C4-2B (cell line): Measurements from ENCODE around the gene DKC1.

Source experiments
- CTCF ChIP-seq: fragments of 450-650 bp; conservative IDR thresholded peaks from 2 replicates; pipeline ENCODE4 v1.5.1; 2017; ENCODE audit warnings: mild to moderate bottlenecking
- ZFX ChIP-seq: fragments of 450-650 bp; IDR thresholded peaks from 2 replicates; pipeline ENCODE4 v1.6.1; 2017

GRCh38 chrX:154809939-154810665, 47.4 kb downstream of the DKC1 start:
- TF ChIP-seq CTCF (no peak), ZFX (no peak)
